Mesothelial cell of epicardium (in vitro differentiated cells): Measurements from ENCODE around the gene FAXC. TPM values are rescaled to one million over a fixed set of nuclear protein-coding genes. Genes with fewer than 3 reads are reported as not detected.

ENCODE experiments used
- DNase-seq, 2 experiments: peaks; one replicate each; pipeline ENCODE4 v3.0.0; 2021; ENCODE audit warnings: low spot score in 2 of 2; ENCODE audit not compliant: unreplicated experiment in 2 of 2
- H3K27ac Mint-ChIP-seq: 2 replicates; pipeline ENCODE4 v1.8.0; 2021; ENCODE audit warnings: mixed read lengths
- H3K27me3 Mint-ChIP-seq: 2 replicates; pipeline ENCODE4 v1.8.0; 2021; ENCODE audit warnings: low read depth, mixed read lengths
- H3K36me3 Mint-ChIP-seq: 2 replicates; pipeline ENCODE4 v1.8.0; 2021; ENCODE audit warnings: mixed read lengths
- H3K4me1 Mint-ChIP-seq: 2 replicates; pipeline ENCODE4 v1.8.0; 2021; ENCODE audit warnings: mixed read lengths
- H3K4me3 Mint-ChIP-seq: 2 replicates; pipeline ENCODE4 v1.8.0; 2021; ENCODE audit warnings: mild to moderate bottlenecking, moderate library complexity, mixed read lengths
- H3K9me3 Mint-ChIP-seq: 2 replicates; pipeline ENCODE4 v1.8.0; 2021; ENCODE audit warnings: mixed read lengths
- CTCF ChIP-seq: fragments of 200-600 bp; sonication (generic); IDR thresholded peaks from one replicate; pipeline ENCODE4 v1.5.0; 2021; ENCODE audit warnings: antibody characterized with exemption; ENCODE audit not compliant: unreplicated experiment
- total RNA-seq: library from RNA; stranded (reverse); gene quantifications from 3 replicates; pipeline ENCODE4 v1.2.1, GENCODE V29; 2021

The FAXC gene
- total RNA-seq, 1 donor from 2014 or later = 11.0 TPM

- Mint-ChIP-seq H3K27me3 (no peaks in the 10 kb centered on the region), H3K4me1 (no peaks in the 10 kb centered on the region), H3K4me3 (no peak overlapping the region), H3K27ac (no peak overlapping the region), H3K9me3 (no peaks in the 10 kb centered on the region), H3K36me3 (peaks cover 3% of the 10 kb centered on the region)
- no peak for TF ChIP-seq CTCF
- no peak for DNase-seq
These were observed 52.5 kb downstream of the FAXC start for GRCh38 chr6:99297006-99297405.

- H3K4me1 Mint-ChIP-seq = no peaks in the 10 kb centered on the region
- H3K27ac Mint-ChIP-seq = no peak overlapping the region
- no peak overlapping the region for H3K4me3 Mint-ChIP-seq
- no peak for TF ChIP-seq CTCF
- peaks cover 2% of the 10 kb centered on the region for H3K36me3 Mint-ChIP-seq
- H3K9me3 Mint-ChIP-seq = no peaks in the 10 kb centered on the region
- DNase-seq = no peak
- no peaks in the 10 kb centered on the region for H3K27me3 Mint-ChIP-seq
These were observed 53.2 kb downstream of the FAXC start for GRCh38 chr6:99296261-99296660.

- DNase-seq = no peak
- H3K36me3 Mint-ChIP-seq = peaks cover 5% of the 10 kb centered on the region
- H3K4me3 Mint-ChIP-seq = no peak overlapping the region
- no peaks in the 10 kb centered on the region for H3K27me3 Mint-ChIP-seq
- no peak for TF ChIP-seq CTCF
- H3K4me1 Mint-ChIP-seq = no peaks in the 10 kb centered on the region
- no peaks in the 10 kb centered on the region for H3K9me3 Mint-ChIP-seq
- H3K27ac Mint-ChIP-seq = no peak overlapping the region
These were observed 54.2 kb downstream of the FAXC start for GRCh38 chr6:99295276-99295675.

- TF ChIP-seq CTCF = no peak
- Mint-ChIP-seq H3K27ac (no peak overlapping the region), H3K4me3 (no peak overlapping the region)
These were observed 54.7 kb downstream of the FAXC start for GRCh38 chr6:99294786-99295185.

GRCh38 chr6:99289701-99290100 is 59.8 kb downstream of the FAXC start:
- Mint-ChIP-seq H3K4me3 (no peak overlapping the region), H3K36me3 (peaks cover 8% of the 10 kb centered on the region), H3K9me3 (no peaks in the 10 kb centered on the region), H3K4me1 (no peaks in the 10 kb centered on the region), H3K27ac (no peak overlapping the region), H3K27me3 (no peaks in the 10 kb centered on the region)
- DNase-seq = no peak
- no peak for TF ChIP-seq CTCF

More at GRCh38 chr6:99294786-99295185, 54.7 kb downstream of the FAXC start:
- H3K27me3 Mint-ChIP-seq = no peaks in the 10 kb centered on the region
- no peaks in the 10 kb centered on the region for H3K9me3 Mint-ChIP-seq
- H3K36me3 Mint-ChIP-seq = peaks cover 8% of the 10 kb centered on the region
- no peak for DNase-seq
- no peaks in the 10 kb centered on the region for H3K4me1 Mint-ChIP-seq

GRCh38 chr6:99288668-99289067 is 60.8 kb downstream of the FAXC start:
- Mint-ChIP-seq H3K27me3 (no peaks in the 10 kb centered on the region), H3K27ac (no peak overlapping the region), H3K36me3 (peaks cover 8% of the 10 kb centered on the region), H3K9me3 (no peaks in the 10 kb centered on the region), H3K4me3 (no peak overlapping the region), H3K4me1 (no peaks in the 10 kb centered on the region)
- no peak for TF ChIP-seq CTCF
- DNase-seq = no peak
